D341Med (cell line): ENCODE data around the gene SP6.
A peak's percentile ranks its signal among the peaks of the same experiment; 100 is the strongest.

Source experiments
- DNase-seq: peaks from one replicate; pipeline ENCODE4 v3.0.0; 2012; ENCODE audit warnings: low spot score

SP6 gene

DNA sequence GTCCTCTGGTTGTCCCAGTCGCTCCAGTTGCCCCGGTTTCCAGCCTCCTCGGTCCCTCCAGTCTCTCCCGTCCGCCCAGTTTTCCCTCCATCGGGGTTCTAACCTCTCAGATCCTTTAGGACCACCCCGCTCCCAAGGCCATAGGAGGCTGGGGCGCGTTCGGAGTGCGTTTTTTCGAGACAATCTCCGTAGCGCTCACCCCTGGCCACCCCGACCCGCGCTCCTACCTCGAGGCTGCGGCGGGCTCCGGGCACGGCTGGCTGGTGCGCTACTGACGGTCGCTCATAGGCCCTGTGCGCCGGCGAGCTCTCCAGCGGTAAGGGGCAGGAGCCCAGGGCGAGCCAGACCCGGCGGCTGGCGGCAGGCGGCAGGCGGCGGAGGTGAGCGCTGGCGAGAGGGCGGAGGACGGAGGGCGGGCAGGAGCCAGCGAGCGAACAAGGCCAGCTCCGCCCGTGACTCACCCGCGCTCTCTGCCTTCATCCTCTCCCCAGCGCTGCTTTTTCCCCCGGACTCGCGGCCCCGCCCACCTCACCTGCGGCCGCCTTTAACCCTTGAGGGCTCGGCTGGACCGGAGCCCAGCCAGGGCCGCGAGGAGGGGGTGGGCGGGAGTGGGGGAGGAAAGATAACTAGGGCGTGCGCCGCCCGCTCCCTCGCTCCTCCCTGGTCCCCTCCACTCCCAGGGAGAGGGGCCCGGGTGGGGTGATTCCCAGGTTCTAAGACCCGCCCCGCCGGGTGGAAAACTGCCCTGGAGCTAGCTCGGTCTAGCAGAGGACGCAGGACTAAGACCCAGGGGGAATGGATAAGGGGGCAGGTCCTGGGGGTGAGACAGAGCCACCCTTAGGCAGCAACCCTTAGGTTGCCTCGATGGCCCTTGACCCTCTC, at the start of gene SP6:
Gene SP6 (minus strand): TSS at position 472 of the 882 bp plus-strand sequence. CDS start 2,734 bp downstream, outside the sequence.
- peak; percentile 85 for DNase-seq

GRCh38 chr17:47899643-47900042, 48.7 kb upstream of the SP6 start:
- DNase-seq: no peak

DNA sequence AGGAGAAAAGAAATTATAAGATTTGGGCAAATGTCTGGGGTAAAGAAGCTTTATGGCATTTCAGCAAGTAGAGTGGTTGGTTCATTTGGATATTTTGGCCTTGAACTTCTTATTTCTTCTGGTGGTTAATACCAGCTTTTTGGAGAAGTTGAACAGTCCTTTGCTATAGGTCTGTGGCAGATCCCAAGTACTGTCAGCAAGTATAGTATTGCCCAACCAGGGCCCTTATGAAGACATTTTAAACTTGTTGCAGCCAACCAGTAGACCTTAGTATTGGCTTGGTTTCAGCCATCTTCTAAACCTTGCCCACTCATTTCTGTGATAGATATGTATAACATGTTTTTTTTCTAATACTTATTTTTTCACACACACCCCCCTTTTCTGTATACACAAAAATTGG, 47.3 kb upstream of the SP6 start:
- no peak for DNase-seq

DNA sequence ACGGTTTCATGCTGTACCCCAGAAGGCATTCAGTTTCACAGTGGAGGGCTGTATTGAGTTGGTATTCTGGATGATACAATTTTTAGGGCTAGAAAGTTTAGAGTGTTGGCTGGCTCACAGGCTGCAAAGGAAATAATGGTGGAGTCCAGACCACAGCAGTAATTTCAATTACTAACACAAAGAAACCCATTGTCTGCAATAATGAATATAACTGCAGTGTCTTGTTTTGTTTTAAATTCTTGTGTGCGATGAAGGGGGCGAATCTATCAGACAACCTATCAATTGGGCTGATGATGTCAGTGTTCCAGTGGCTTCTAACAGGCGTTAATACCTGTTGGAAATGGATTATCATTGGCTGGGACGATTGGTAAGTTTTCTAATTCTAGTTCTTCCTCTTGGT, 46.6 kb upstream of the SP6 start:
- no peak for DNase-seq

- DNase-seq: no peak
Observed at GRCh38 chr17:47896672-47897490, 45.9 kb upstream of the SP6 start.

DNA sequence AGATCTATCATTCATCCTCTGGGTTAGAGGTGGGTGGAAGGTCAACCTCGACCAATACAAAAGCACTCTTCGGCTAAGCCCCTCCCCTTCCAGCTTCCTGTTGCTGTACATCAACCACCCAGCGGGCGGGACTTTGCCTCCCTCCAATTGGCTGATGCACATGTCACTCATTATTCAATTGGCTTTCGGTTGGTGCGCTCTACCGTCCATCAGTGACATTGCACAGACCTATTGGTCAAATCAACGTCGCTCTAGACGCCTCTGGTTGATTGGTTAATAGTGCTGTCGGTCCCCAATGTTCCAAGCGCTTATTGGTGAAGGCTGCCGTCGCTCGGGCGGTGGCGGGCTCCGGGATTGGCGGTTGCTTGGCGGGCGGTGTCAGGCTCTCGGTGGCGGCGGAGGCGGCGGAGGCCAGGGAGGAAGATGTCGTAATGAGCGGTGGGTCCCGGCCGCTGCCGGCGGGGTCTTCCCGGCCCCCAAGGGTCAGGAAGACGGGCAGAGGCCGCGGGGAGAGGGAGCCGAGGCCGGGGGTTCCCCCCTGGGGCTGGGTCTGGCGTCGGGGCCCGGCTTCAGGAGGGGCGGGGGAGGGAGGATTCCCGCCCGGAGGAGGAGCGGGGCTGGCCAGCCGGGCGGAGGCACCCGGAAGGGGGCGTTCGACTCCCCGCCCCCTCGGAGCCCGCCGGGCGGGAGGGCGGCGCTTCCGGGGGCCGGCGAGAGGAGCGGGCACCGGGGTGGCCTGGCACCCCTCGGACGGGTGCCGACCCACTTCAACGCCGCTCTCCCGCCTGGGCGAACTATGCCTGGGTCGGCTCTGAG, 45.1 kb upstream of the SP6 start, which contains the start of gene SP2:
Gene SP2 (plus strand): TSS at position 381 of the 816 bp plus-strand sequence. CDS start 51 bp downstream, at position 432.
- DNase-seq: peak; percentile 99

- peak; percentile 67 for DNase-seq
Observed at GRCh38 chr17:47895347-47895855, 44.4 kb upstream of the SP6 start.

- no peak for DNase-seq
Observed at GRCh38 chr17:47894498-47895346, 43.8 kb upstream of the SP6 start.

- DNase-seq: no peak
Observed at GRCh38 chr17:47891545-47892088, 40.7 kb upstream of the SP6 start.

GRCh38 chr17:47889734-47890529, 39.0 kb upstream of the SP6 start:
- DNase-seq: peak; percentile 88

GRCh38 chr17:47888293-47888692, 37.3 kb upstream of the SP6 start:
- DNase-seq: no peak

- DNase-seq: peak; percentile 41
Observed at GRCh38 chr17:47884905-47885730, 34.2 kb upstream of the SP6 start.

DNA sequence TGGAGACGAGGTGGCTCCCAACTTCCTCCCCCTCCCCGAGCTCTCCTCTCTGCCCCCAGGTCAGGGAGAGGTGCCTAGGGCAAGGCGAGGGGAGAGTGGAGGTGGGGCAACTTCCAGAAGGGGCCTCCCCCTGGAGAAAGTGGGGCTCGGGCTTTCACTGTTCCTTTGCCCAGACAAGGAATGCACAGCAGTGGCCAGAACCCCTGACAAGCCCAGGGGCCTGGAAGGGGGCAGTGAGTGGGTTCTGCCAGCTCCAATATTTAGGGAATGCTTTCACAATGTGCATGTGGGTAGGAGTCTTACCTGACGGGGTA, 33.4 kb upstream of the SP6 start:
- peak; percentile 34 for DNase-seq

DNA sequence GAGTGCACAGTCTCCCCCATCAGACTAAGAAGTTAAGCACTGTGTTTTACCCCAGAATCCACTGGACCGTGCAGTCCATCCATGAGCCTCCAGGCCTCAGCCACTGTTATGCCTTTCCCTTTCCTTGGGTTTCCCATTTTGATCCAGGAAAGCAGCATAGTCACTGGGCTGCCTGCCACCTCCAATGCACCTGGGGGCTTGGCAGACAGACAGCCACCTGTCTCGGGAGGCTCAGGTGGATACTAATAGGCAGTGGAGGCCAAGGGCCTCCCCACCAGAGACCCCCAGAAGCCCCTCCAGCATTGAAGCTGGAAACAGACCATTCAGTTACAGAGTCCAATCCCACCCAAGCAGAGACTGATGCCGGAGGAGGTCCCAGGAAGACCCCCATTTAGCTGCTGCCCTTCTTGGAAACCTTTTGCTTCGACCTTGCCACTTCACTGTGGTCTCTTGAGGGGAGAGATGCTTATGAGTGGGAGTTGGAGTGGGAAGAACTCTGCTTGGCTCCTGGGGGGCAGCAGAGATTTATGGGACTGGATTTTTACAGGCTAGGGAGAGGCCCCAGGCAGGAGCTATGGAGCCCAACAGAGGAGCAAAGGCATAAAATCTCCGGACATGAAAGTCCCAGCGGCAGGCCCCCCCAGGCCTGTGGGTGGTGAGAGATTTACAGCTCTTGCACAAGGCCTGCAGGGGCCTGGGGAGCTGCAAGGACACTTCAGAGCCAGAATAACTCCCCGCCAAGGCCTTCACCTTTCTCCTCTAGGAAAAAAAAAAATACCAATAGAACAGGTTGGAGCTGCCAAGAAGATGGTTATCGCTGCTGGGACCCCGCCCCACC, 32.8 kb upstream of the SP6 start:
- DNase-seq: peak; percentile 22

GRCh38 chr17:47882695-47883588, 32.0 kb upstream of the SP6 start:
- peak; percentile 26 for DNase-seq

- DNase-seq: no peak
Observed at GRCh38 chr17:47882247-47882646, 31.3 kb upstream of the SP6 start.
